IPS-NIHi11 (cell line): ENCODE results near the gene PPIF.

Source experiments
- DNase-seq: peaks from one replicate; pipeline ENCODE4 v3.0.0; 2012; ENCODE audit warnings: mixed read lengths, low spot score

The PPIF gene

DNA sequence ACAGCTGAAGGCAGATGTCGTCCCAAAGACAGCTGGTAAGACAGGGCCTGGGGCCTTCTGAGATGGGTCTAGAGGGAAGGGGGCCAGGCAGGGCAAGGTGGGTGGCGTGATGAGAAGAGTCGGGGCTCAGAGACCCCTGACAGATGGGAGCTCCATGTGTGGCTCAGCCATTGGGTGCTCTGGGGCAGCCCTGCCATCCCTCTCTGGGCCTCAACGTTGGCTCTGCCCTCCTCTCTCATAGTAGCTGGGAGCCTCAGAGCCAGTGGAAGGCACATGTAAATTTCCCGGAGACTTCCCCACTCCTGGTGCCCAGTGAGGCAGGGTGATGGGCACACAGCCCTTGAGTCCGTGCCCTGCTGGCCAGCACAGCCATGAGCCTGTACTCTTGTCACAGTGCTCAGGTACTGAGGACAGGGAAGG is 1.8 kb downstream of the PPIF start:
- DNase-seq = no peak

DNA sequence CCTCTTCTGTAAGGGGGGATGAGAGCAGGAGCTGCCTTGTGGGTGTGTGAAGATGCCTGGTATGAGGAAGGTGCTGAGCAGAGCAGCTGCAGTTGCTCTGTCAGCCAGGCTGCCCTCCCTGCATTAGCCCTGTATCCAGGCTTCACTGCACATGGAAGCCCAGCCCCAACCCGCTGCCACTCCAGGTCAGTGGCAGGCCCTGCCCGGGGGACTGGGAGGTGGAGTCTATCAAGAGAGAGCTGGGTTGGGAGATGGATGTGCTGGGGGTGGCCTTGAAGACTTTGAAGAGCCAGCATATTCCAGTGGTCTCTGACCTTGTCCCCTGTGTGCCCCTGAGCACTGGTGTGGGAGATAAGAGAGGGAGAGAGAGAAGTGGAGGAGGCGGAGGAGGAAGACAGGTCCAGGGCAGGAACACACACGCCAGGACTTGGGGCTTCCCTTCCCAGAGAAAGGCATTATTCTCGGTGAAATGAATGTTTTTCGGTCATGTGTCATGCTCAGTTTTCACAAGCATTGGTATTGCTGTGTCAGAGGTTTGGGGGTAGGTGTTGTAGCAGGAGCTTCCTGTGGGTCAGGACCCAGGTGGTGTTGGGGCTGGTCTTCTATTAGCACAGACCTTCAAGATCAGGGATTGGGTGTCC is 2.6 kb downstream of the PPIF start:
- DNase-seq = no peak

DNA sequence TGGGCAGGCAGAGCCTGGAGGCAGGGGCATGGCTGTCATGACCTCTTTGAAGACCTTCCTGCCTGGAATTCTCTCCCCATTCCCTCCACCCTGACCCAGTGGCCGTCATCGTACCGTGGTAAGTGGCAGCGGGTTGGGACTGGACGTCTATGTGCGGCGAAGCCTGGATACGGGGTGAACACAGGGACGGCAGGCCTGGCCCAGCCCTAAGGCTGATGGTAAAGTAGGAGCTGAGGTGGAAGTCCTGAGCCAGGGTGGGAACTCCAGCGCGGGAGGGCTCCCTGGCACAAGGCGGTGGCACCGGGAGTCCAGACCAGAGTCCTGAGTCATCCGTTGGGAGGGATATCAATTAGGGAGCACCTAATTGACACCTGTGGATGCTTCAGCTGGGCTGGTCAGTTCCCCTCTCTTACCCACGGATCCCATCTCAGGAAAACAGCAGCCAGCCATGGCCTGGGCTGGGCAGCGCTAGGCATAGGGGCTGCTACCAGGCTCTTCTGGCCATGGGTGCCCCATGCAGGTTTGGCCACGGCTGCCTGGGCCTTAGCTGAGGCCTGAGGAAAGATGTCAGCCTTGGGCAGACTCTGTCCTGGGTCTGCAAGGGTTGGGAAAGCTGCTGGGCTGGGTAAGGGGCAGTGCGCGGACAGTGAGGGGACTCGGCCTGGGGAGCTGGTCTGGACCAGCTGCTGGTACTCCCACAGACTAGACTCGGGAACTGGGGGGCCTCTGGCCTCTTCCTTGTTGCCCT is 3.3 kb downstream of the PPIF start:
- no peak for DNase-seq

DNA sequence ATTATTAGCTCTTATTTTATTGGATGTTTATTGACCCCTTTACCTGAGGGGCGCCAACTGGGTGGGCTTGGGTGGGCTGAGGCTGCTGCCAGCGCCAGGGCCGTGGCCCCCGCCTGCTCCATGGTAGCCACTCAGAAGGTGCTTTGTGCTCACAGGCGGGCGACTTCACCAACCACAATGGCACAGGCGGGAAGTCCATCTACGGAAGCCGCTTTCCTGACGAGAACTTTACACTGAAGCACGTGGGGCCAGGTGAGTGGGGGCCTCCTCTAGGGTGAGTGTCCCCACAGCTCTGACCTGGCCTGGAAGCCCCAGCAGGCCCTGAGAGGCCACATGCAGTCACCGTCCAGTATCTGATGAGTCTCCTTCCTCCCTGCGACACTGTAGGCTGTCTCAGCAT is 4.1 kb downstream of the PPIF start:
- DNase-seq = no peak

DNA sequence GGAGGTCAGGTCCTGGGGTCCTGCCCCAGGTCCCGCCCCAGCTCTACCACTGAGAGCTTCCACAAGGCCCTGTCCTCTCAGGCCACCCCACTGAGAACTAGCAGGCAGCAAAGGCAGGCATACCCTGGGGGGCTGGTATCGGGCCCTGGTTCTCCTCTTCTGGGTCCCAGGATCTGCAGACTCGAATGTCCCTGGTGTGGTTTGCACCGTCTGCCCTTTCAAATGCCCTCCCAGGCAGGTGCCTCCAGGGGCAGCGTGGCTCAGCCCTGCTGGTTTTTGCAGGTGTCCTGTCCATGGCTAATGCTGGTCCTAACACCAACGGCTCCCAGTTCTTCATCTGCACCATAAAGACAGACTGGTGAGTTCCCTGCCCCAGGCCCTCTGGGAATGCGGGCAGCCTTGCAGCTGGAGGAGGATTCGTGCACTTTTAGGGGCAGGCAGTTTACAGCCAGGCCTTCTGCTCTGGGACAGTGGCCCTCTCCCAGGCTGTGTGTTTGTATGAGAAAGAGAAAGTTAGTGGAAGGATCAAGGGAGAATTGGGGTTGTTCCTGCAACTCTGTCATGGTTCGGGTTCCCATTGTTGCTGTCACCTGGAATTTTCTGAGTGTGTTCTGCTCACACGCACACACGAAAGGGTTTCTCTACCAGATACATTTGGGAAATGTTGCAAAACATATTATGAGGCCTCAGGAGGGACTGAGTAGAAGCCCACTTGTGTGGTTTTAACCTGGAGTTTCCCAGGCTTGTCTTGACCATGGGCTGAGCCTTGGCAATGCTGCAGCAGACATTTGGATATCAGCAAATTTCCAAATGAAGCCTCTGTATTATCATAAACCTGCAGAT is 5.0 kb downstream of the PPIF start:
- DNase-seq = no peak

DNA sequence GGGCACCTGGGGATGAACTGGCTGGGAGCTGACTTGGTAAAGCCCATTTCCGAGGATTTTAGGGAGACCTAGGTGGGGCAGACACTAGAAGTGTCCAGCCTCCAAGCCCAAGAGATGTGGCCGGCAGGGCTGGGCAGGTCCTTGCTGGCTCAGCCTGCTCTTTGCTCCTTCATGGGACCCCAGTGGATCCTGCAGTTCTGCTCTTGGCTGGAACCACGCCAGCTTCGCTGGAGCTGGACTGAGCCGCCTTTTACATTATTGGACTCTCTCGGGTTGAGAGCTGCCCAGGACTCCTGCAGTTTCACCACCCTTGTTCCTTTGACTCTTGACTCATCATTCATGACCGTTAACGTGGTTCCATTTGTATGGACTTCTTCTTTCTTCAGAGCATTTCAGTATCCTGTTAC is 5.7 kb downstream of the PPIF start:
- DNase-seq = no peak

DNA sequence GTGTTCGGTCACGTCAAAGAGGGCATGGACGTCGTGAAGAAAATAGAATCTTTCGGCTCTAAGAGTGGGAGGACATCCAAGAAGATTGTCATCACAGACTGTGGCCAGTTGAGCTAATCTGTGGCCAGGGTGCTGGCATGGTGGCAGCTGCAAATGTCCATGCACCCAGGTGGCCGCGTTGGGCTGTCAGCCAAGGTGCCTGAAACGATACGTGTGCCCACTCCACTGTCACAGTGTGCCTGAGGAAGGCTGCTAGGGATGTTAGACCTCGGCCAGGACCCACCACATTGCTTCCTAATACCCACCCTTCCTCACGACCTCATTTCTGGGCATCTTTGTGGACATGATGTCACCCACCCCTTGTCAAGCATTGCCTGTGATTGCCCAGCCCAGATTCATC is 6.5 kb downstream of the PPIF start:
- DNase-seq = no peak

DNA sequence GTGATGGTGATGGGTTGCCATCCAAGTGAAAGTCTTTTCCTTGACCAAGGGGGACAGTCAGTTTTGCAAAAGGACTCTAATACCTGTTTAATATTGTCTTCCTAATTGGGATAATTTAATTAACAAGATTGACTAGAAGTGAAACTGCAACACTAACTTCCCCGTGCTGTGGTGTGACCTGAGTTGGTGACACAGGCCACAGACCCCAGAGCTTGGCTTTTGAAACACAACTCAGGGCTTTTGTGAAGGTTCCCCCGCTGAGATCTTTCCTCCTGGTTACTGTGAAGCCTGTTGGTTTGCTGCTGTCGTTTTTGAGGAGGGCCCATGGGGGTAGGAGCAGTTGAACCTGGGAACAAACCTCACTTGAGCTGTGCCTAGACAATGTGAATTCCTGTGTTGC is 6.9 kb downstream of the PPIF start:
- no peak for DNase-seq

DNA sequence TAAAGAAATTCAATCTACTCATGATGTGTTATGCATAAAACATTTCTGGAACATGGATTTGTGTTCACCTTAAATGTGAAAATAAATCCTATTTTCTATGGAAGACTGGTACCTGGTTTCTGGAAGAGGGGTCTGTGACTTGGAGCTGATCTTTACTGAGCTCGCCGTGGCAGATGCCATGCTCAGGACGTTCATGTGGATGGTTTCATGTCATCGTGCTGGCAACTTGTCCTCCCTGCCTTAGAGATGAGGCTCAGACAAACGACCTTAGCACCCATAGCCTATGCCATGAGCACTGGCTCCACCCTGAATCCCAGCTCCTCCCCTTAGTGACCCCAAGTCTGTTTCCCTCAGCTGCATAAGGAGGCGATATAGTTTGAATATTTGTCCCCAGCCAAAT is 7.3 kb downstream of the PPIF start:
- DNase-seq = no peak

DNA sequence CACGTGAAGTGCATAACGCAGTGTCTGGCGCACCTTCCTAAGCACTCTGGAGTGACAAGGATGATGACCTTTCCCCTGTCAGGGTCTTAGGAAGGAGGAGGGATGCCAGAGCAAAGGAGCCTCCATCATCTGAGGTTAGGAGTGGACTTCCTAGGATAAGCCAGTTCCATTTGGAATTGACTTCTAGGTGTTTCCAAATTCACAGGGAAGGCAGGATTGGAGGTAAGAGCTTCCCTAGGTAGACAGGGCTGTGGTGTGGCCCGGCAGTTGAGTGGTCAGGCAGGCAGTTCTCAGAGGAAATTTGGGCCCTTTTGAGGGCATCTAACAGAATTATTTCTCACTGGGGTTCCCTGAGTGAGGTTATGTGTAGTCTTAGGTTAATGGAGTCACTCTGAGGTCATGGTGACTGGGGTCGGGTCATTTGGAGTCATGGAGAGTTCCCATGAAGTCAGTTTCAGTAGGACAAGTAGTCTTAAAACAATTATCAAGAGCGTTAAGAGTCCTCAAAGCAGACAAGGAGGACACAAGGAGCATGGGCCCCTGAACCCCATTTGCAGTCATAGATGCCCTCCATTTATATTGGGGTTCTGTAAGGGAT is 8.2 kb downstream of the PPIF start:
- no peak for DNase-seq

DNA sequence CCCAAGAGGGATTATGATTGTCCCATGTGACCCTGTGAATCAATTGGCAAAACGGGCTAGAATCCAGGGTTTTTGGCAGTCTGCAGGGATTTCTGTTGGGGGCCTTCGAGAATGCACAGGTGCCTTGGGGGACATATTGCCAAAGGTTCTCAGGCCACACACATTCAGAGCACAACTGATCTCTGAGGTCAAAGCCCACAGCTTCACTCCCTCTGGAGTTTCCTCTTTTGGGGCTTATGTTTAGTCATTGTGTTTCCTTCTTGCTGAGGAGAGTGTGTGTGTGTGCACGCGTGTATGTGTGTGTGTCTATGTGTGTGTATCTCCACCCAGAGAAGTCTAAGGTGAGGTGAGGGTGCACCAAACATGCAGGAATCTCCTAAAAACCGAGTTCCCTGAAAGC is 8.8 kb downstream of the PPIF start:
- DNase-seq = no peak

DNA sequence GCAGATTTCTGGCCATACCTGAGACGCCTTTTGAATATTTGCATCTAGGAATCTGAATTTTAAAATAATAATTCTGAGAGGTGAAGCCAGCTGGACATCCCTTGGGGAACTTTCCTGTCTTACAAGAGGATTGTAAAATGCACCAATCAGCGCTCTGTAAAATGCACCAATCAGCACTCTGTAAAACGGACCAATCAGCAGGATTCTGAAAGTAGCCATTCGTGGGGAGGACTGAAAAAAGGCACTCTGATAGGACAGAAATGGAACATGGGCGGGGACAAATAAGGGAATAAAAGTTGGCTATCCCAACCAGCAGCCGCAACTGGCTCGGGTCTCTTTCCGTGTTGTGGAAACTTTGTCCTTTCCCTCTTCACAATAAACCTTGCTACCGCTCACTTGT is 9.9 kb downstream of the PPIF start:
- DNase-seq = no peak

DNA sequence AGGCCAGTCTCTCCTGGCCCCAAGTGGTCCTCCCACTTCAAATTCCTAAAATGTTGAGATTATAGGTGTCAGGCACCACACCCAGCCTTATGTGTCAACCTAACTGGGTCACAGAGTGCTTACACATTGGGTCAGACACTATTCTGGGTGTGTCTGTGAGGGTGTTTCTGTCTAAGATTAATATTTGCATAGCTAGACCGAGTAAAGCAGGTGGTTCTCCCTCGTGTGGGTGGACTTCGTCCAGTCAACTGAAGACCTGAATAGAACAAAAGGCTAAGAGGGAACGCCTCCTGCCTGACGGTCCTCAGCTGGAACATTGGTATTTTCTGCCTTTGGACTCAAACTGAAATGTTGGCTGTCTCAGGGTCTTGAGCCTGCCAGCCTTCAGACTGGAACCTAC is 11.5 kb downstream of the PPIF start:
- DNase-seq = no peak

DNA sequence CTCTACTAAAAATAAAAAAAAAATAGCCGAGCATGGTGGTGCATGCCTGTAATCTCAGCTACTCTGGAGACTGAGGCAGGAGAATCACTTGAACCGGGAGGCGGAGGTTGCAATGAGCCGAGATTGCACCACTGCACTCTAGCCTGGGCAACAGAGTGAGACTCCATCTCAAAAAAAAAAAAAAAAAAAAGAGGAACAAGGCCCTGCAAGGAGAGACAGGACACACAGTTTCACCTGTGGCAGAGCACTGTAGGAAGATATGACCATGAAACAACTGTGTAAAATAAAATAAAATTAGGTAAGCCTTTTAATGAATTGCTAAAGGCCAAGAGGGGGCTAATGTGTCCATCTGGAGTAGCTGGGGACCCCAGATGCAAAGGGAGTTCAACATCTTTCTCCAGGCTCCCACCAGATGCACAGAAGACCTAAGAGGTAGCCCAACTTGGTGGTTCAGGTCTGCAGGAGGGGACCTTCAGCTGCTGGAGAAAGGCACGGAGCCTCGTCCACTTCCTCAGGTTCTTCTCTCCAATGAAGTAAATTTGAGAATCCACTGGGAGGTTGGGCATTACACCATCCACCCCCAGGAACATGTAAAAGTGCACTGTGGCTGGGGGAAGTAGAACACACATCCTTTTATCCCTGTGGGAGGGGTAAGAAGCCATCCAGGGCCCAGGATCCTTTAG is 12.7 kb downstream of the PPIF start:
- DNase-seq = no peak

DNA sequence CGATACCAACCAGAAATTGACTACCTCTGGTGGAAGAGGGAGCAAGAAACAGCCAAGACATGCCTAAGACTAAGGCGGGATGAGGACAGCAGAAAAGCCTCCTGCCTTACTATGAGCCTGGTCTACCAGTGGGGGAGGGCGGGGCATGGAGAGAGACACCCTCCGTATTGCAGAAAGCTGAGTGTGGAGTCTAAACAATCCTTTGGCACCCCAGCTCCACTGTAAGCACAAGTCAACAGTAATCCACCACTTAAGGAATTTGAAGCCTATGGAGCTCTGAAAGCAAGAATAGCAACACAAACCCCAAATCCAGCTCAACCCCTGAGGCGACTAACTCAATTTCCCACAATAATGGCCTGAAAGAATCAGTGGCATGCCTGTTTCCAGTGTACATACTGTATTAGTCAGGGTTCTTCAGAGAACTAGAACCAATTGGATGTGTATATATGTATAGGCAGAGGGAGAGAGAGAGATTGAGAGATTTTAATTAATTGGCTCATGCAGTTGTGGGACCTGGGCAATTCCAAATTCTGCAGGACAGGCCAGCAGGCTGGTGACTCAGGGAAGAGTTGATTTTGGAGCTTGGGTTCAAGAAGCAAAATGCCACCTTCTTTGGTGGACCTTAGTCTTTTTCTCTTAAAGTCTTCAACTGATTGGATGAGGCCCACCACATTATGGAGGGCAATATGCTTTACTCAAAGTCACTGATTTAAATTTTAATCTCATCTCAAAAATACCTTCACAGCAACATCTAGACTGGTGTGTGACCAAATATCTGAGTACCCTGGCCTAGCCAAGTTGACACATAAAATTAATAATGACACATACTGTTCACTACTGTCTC is 13.5 kb downstream of the PPIF start:
- DNase-seq = no peak

DNA sequence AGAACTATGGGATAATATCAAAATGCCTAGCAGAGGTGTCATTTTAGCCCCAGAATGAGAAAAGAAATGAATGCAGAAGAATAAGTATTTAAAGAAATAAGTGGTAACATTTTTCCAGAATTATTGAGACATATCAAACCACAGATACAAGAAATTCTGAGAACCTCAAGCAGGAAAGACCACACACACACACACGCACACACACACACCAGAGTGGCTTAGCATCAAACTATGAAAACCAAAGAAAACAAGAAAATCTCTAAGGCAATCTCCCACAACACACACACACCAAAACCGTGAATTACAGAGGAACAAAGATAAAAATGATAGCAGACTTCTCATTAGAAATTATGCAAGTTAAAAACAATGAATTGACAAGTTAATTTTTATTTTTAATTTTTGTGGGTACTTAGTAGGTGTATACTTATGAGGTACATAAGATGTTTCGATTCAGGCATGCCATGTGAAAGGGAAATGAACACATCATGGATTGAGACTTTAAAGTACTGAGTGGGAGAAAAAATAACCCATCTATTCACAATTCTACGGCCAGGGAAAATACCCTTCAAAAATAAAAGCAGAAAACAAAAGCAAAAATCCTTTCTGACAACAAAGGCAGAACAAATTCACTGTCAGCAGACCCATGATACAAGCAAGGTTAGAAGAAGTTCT is 14.6 kb downstream of the PPIF start:
- DNase-seq = no peak

DNA sequence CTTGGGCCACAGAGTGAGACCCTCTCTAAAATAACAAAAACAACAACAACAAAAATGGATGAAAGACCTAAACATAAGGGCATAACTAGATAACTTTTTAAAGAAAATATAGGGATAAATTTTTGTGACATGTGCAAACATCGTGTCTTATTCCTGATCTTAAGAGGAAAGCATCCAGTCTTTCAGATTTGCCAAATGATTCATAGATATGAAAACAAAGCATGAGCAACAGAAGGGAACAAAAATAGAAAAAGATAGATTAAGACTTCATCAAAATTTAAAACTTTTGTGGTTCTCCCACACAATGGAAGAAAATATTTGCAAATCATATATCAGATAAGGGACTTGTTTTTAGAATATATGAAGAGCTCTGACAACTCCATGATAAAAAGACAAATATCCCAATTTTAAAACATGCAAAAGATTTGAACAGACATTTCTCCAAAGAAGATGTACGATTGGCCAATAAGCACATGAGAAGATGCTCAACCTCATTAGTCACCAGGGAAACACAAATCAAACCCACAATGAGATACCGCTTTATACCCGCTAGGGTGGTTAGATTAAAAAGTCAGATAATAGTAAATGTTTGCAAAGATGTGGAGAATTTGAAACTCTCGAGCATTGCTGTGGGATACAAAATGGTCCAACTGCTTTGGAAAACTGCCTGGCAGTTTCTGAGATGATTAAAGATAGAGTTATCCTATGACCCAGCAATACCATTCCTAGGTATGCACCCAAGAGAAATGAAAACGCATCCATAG is 20.3 kb downstream of the PPIF start:
- DNase-seq = no peak

DNA sequence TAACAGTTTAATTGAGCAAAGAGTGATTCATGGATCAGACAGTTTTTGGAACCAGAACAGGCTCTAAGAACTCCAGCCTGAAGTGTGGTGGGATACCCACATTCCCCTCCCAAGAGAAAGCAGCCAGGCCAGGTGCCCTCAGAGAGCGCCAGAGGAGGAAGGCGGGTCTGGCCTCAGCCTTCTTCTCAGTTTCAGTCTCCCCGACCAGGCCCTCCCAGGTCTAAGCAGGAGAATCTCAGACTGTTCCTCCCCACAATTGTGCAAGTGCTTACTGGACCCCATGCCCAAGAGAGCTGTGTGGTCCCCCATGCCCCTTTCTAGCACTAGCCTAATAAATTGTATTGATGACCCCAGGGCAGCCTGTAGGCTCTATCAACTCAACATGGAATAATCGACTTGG is 25.6 kb downstream of the PPIF start:
- DNase-seq = no peak

DNA sequence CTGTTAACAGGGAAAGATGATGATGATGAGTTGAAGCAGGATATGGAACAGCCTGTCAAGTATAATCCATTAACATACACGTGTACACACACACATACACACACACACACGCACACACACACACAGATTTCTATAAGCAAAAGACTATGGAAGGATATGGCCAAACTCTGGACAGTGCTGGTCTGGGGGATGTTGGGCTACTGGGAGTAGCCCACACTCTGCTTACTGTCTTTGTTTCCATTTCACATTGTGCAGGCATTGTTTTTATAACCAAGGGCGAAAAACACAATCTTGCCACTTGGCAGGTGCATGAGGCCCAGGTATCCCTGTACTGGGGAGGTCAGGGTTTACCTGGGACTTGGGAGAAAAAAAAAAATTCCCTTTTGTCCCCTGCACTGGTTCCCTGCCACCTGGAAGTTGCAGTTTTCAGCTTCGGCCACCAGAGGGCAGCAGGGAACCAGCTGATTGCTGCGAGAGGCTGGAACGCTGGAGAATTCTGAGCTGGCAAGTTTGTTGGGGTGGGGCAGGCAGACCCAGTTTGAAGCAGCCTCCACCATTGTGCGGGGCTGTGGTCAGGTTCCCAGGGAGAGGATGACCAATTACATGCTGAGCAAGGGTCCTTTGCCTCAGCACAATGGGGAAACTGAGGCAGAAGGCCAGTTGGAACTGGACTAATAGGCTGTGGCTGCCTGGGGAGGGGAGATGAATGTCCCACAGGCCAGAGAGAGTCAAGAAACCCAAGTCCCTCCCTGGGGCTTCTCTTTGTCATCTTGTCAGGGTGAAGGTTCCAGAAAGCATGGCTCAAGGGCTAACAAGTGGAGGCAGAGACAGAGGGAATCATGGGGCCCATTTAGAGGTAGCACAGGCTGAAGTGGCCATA is 27.3 kb downstream of the PPIF start:
- DNase-seq = peak; percentile 92
